Suprapubic skin (tissue), 3 donors: ENCODE results near the gene CCM2.

Experiments used
- CTCF ChIP-seq, 2 donors: fragments of 200-600 bp in 1 of 2; fragments of 450-650 bp in 1 of 2; sonication (generic) in 1 of 2; IDR thresholded peaks; one replicate each; pipeline ENCODE4 v1.5.1; 2016 to 2019; ENCODE audit warnings: antibody characterized with exemption in 2 of 2, mild to moderate bottlenecking in 1 of 2, moderate library complexity in 1 of 2
- POLR2A ChIP-seq, 2 donors: fragments of 450-650 bp; IDR thresholded peaks; one replicate each; pipeline ENCODE4 v1.6.1; 2017; ENCODE audit warnings: antibody characterized with exemption in 2 of 2, mild to moderate bottlenecking in 2 of 2, moderate library complexity in 2 of 2

- TF ChIP-seq CTCF (IDR thresholded peaks at IDR 0.05) (no peak), POLR2A (IDR thresholded peaks at IDR 0.05) (no peak)
Observed at GRCh38 chr7:45066409-45066808, 66.4 kb downstream of the CCM2 start.
